ENCODE results near the gene LRRC43.
A peak's percentile ranks its signal among the peaks of the same experiment; 100 is the strongest.
"Not testable (repeated sequence)": the region's sequence is repeated elsewhere in the genome, so short reads cannot be mapped to it uniquely, and the experiment has no call there.

The LRRC43 gene

GRCh38 chr12:122192441-122192840, 9.5 kb downstream of the LRRC43 start:
- DNase-seq (ENCODE audit: low spot score): no peak

DNA sequence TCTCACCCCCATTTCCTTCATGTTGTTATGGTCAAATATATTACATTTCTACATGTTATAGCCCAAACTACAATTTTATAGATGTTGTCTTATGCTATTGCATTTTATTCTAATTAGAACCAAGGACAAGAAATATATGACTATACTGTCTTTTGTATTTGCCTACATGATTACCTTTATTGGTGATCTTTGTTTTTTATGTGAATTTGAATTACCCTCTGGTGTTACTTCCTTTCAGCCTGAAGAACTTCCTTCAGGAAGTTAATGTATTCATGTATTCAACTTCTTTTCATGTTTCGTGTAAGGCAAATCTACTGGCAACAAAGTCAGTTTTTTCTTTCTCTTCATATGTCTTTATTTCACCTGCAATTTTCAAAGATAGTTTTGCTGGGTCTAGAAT, 11.9 kb downstream of the LRRC43 start:
- no peak for DNase-seq (ENCODE audit: low spot score)

GRCh38 chr12:122195405-122195804, 12.5 kb downstream of the LRRC43 start:
- DNase-seq (ENCODE audit: low spot score): no peak

DNA sequence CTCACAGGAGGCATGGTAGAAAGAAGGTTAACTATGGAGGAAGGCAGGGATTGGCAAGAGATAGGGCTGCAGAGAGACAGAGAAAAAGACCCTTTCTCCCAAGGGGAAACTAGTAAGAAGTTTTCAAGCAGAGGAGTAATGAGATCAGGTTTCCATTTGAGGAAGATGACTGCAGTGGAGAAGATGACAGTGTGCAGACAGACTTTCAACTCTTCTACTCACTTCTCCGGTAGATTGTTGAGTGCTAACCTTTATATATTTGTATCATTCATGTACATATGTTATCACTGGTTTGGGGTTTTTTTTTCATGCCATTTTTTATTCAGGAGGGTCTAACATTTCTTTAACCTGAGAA, 14.7 kb downstream of the LRRC43 start:
- no peak for DNase-seq (ENCODE audit: low spot score)

DNA sequence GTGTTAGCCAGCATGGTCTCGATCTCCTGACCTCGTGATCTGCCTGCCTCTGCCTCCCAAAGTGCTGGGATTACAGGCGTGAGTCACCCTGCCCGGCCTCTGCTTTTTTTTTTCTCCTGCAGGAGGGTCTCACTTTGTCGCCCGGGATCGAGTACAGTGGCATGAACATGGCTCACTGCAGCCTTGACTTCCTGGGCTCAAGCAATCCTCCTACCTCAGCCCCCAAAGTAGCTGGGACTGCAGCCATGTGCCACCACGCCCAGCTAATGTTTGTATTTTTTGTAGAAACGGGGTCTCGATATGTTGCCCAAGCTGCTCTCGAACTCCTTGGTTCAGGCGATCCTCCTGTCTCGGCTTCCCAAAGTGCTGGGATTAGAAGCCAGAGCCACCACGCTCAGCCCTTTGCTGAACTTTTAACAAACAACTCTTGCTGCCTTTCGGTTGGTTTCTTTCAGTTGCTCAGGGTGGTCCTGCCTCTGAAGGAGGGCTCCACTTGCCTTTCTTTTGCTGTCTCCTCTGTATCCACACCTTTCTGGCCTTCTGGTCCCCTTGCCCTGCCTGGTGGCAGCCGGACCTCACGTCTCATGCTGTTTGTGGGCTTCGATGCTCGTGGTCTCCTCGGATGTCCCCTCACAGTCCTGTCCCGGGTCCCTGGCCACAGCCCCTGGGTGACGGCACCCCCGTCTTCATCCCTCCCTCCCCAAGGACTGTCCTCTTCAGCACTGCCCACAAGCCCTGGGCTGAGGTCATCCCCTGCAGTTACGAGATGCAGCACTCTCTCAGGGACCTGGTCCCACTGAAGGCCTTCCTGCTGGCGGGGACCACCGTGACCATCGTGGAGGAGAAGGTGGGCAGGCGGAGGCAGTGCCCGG, 16.8 kb downstream of the LRRC43 start:
- no peak for DNase-seq (ENCODE audit: low spot score)

DNA sequence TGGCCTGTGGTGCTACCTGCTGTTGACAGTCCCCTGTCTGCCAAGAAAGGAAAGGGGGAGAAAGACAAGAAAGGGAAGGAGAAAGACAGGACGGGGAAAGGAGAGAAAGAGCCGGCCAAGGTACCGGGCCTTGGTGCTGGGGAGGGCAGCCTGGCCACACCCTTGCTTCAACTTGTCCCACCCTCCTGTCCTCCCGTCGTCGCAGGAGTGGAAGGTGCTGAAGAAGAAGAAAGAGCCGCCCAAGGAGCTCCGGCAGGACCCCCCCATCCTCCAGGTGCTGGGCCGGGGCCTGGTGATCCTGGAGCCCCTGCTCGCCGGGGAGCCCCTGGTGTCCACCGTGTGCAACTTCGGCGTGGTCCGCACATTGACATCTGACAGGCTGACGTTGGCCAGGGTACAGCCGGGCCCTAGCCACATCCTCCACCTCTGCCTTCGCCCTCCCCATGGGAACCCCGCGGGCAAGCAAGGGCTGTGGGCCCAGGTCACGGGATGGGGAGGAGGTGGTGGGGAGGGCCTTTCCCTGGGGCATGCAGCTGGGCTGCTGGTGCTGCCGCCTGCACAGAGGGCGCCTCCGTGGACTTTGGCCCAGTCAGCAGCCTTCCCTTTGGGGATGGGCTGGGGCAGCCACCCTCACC, 17.7 kb downstream of the LRRC43 start:
- no peak for DNase-seq (ENCODE audit: low spot score)

GRCh38 chr12:122201381-122201780, 18.5 kb downstream of the LRRC43 start:
- DNase-seq (ENCODE audit: low spot score): no peak

DNA sequence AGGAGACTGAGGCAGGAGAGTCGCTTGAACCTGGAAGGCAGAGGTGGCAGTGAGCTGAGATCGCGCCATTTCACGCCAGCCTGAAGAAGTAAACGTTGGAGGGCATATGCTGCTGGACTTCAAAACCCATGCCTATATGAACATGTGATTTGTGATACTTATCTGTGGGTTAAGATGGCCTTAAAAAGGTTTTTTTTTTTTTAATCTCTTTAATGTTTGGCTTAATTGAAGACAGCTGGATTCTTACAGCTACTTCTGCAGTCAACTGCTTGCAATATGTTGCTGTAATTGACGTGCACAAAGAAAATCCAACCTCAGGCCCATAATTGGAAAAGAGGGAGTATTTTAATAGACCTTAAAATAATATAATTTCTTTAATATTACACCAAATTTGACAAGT, 19.1 kb downstream of the LRRC43 start:
- DNase-seq (ENCODE audit: low spot score): no peak

- not testable (repeated sequence) for DNase-seq (ENCODE audit: low spot score)
Measured at GRCh38 chr12:122202811-122203210, 19.9 kb downstream of the LRRC43 start.

- DNase-seq (ENCODE audit: low spot score): peak; percentile 52
Measured at GRCh38 chr12:122203301-122204166, 20.6 kb downstream of the LRRC43 start, which contains the start of gene B3GNT4. Gene B3GNT4 (plus strand): TSS chr12:122203709. CDS start chr12:122204619, 910 bp downstream.

GRCh38 chr12:122204167-122205052, 21.5 kb downstream of the LRRC43 start:
- no peak for DNase-seq (ENCODE audit: low spot score)

DNA sequence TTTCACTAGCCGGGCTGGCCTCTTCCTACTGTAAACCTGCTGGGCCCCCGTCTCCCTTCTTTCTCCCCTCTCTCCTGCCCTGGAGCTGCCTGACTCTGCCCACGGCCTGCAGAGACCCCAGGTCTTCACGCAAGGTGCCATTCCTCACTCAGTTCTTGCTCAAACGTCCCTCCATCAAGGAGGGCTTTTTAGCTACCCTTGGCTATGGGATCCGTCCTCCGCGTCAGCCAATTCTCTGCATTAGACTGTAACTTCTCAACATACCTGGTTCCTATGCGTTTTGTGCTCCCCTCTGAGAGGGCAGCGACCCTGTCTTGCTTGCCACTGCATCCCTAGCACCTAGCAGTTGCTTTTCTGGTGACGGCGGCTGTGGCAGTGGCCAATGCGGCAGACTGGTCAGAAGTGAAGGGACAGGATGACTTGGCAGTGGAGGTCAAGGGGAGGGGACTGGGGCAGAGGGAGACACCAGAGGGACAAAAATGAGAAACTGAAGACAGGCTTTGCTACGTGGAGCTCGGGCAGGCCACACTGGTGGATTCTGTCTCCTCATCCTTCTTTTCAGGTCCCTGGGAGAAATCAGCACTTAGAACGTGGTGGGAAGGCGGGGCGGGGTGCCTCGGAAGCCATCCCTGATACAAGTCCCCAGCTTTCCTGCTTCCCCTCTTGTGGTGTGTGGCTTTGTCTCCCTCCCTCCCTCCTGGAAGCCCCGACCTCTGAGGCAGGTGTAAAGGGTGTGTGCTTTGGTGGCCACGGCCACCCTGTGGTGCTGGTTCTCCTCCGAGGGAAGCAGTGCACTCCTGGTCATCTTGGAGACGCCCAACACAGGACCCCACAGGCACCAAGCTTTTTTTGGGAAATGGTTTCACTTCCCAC, 22.4 kb downstream of the LRRC43 start:
- DNase-seq (ENCODE audit: low spot score): no peak

DNA sequence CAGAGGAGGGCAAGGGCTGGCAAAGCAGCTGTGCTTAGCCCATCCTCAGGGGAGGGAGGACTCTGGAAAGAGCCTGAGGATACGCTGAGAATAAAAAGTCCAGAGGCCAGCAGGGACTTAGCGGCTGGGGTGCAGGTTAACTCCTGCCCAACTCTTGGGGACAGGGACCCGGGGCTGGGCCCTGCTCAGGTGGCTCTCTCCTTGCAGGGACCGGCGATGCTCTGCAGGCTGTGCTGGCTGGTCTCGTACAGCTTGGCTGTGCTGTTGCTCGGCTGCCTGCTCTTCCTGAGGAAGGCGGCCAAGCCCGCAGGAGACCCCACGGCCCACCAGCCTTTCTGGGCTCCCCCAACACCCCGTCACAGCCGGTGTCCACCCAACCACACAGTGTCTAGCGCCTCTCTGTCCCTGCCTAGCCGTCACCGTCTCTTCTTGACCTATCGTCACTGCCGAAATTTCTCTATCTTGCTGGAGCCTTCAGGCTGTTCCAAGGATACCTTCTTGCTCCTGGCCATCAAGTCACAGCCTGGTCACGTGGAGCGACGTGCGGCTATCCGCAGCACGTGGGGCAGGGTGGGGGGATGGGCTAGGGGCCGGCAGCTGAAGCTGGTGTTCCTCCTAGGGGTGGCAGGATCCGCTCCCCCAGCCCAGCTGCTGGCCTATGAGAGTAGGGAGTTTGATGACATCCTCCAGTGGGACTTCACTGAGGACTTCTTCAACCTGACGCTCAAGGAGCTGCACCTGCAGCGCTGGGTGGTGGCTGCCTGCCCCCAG, 23.4 kb downstream of the LRRC43 start:
- DNase-seq (ENCODE audit: low spot score): no peak

DNA sequence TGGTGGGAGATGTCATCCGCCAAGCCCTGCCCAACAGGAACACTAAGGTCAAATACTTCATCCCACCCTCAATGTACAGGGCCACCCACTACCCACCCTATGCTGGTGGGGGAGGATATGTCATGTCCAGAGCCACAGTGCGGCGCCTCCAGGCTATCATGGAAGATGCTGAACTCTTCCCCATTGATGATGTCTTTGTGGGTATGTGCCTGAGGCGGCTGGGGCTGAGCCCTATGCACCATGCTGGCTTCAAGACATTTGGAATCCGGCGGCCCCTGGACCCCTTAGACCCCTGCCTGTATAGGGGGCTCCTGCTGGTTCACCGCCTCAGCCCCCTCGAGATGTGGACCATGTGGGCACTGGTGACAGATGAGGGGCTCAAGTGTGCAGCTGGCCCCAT, 24.1 kb downstream of the LRRC43 start:
- DNase-seq (ENCODE audit: low spot score): no peak

DNA sequence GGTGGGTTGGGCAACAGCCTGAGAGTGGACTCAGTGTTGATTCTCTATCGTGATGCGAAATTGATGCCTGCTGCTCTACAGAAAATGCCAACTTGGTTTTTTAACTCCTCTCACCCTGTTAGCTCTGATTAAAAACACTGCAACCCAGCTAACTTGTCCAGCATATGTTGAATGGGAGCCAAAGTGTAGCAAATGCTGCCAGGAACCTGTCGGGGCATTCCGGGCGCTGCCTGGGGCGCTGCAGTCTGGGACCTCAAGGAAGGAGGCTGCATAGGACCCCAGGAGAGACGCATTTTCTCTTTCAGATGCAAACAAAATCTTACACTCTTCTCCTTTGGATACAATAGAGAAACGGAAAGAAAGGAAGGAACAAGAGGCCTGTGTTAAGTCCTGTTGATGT, 24.5 kb downstream of the LRRC43 start:
- DNase-seq (ENCODE audit: low spot score): no peak

DNA sequence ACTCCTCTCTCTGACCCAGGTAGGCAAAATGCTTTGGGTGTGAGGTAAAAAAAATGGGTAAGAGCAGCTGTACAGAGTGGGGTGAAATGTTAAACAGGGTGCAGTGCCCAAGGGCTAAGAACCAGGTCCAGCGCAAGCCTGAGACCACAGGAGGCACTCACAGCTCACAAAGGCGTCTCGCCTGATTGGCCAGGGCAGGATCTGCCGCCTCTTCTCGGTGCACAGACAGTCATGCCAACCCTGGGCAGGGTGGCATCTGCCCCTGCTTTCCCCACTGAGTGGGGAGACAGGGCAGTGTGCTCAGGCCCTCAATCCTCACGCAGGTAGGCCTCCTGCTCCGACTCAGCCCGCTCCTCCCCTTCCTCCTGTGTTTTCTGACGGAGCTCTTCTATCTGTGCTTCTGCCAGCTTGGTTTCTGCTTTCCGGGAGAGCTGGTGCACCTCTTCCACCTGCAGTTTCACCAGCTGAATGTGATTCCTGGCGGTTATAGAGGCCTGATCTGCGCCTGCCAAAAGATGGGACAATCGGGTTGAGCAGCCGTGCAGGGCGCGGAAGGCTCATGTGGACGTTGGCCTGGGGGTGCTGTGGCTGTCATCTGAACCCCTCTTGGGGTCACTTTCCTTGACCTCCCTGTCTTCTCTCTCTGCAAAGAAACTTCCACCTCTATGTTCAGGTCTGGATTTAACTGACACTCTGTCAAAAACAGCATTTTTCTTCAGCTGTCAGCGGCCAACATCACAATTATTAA, 25.3 kb downstream of the LRRC43 start:
- no peak for DNase-seq (ENCODE audit: low spot score)

DNA sequence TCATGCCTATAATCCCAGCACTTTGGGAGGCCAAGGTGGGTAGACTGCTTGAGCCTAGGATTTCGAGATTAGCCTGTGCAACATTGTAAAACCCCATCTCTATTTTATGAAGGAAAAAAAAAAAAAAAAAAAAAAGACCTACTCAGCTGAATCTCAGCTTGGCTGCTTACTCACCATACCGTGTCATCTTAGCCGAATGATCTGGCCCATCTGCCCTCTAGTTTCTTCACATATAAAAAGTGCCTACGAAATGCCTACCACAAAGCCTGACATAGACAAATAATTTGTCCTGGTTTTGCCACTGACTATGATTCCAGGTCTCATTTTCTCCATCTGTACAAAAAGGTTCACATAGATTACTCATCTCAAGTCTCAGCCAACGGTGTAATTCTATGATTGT, 32.8 kb downstream of the LRRC43 start:
- DNase-seq (ENCODE audit: low spot score): no peak

DNA sequence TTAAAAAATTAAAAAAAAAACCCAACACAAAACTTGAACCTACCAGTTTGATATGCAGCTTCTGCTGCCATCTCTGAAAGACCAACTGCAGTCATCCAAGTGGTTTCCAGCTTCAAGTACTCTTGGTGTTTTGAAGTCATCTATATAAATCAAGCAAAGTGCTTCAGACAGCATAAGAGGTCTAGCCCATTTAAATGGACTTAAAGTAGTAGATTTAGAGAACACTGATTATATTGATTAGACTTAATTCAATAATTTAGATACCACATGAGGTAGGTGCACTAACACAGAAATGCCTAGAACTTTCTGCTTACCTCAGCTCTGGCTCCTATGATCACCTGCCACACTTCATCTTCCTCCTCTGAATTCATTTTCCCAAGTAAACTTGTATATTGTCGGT, 33.5 kb downstream of the LRRC43 start:
- no peak for DNase-seq (ENCODE audit: low spot score)

All from Ammon's horn (tissue), 1 donor.